Medulla oblongata (tissue), 1 donor: ENCODE results near the gene RCAN3.
A peak's percentile ranks its signal among the peaks of the same experiment; 100 is the strongest.
"Not testable (repeated sequence)": the region's sequence is repeated elsewhere in the genome, so short reads cannot be mapped to it uniquely, and the experiment has no call there.

Source experiments
- DNase-seq: peaks from one replicate; pipeline ENCODE4 v3.0.0-alpha.2; 2015; ENCODE audit errors: extremely low spot score

RCAN3 gene

DNA sequence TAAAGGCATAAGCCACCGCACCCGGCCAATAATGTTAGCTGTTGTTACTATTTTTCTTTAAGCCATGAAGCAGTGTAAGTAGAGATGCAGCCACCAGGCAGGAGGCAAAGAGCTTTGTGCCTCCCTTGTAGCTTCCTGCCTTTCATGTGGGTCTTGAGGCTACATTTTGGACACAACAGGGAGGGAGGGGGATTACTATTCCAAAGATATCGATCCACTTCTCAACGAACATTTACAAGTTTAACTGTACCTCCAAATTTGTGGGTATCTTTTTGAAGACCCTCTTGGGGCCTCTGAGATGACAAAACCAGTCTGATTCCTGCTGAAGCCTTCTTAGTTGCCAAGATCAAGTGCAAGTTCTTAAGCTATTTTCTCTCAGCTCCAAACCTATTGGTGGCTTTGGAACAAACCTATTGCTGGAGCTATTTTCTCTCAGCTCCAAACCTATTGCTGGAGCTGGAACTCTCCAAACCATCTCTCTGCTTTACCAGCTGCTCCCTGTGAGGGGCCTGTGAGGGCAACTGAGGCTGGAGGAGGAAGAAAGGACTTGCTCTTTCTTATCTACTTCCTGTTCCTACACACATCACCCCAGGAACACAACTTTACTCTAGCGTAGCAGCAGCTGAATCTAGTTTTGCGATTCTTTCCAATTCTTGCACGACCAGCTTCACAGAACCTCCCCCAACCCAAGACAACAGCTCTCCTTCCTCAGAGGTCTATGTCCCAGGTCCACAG is 16.1 kb upstream of the RCAN3 start:
- DNase-seq: no peak

DNA sequence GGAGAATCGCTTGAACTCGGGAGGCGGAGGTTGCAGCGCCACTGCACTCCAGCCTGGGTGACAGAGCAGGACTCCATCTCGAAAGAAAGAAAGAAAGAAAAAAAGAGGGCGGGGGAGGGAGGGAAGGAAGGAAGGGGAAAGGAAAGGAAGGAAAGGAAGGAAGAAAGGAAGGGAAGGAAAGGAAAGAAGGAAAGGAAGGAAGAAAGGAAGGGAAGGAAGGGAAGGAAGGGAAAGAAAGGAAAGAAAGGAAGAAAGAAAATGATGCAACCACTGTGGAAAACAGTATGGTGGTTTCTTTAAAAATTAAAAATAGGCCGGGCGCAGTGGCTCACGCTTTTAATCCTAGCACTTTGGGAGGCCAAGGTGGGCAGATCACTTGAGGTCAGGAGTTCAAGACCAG is 15.2 kb upstream of the RCAN3 start:
- no peak for DNase-seq

DNA sequence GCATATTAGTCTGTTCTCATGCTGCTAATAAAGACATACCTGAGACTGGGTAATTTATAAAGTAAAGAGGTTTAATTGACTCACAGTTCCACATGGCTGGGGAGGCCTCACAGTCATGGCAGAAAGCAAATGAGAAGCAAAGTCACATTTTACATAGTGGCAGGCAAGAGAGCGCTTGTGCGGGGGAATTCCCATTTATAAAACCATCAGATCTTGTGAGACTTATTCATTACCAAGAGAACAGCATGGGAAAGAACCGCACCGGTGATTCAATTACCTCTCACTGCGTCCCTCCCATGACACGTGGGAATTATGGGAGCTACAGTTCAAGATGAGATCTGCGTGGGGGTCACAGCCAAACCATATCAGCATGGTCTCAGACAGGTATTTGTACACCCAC is 14.5 kb upstream of the RCAN3 start:
- DNase-seq: not testable (repeated sequence)

DNA sequence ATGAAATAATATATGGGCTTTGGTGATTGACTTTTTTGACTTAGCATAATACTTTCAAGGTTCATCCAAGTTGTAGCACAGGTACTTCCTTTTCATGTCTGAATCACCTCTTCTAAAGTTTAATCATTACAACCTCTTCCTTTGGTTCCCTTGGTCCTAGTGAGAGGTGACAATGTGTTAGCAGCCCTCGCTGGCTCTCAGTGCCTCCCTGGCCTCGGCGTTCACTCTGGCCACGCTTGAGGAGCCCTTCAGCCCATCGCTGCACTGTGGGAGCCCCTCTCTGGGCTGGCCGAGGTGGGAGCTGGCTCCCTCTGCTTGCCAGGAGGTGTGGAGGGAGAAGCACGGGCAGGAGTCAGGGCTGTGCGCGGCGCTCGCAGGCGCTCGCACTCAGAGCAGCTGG is 13.0 kb upstream of the RCAN3 start:
- DNase-seq: no peak

DNA sequence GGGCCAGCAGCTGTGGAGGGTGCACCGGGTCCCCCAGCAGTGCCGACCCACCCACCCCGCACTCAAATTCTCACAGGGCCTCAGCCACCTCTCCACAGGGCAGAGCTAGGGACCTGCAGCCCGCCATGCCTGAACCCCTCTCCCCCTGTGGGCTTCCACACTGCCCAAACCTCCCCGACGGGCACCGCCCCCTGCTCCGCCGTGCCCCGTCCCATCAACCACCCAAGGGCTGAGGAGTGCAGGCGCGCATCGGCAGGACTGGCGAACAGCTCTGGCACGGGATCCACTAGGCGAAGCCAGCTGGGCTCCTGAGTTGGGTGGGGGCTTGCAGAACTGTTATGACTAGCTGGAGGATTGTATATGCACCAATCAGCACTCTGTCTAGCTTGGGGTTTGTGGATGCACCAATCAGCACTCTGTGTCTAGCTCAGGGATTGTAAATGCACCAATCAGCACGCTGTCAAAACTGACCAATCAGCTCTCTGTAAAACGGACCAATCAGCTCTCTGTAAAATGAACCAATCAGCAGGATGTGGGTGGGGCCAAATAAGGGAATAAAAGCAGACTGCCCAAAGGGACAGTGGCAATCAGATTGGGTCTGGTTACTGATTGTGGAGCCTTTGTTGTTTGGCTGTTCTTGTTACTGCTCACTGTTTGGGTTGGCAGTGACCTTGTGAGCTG is 12.4 kb upstream of the RCAN3 start:
- no peak for DNase-seq

DNA sequence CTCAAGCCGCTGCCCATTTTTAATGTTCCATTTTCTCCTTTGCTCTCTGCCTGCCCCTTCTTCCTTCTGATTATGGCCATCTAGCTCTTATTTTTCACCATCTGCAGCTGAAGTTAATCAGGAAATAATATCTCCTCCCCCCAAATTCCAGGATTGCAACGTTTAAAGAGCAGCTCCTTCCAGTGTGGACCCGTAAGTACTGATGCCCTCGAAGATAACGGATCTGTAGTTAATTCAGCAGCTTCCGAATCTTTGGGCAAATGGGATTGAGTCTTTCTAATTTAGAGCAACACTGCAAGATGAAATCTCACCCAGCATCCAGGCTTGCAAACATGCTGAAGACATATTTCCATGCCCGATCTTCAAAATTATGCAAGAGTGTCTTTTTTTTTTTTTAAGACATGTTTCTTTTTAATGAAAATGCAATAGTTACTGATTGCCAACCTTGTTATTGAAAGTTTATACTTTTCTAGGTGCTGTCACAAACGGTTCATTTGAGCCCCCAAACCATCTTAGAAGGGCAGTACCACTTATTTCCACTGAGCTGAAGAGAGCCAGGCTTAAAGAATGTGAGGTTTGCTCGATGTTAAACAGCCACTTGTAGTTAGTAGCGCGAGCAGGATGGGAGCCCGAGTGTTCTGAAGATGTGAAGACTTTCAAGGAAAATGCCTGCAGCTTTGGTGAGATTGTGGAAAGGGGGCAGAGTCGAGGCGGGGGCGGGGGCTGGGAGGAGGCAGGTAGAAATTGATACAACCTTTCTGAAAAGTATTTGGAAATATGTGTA is 10.9 kb upstream of the RCAN3 start:
- no peak for DNase-seq

DNA sequence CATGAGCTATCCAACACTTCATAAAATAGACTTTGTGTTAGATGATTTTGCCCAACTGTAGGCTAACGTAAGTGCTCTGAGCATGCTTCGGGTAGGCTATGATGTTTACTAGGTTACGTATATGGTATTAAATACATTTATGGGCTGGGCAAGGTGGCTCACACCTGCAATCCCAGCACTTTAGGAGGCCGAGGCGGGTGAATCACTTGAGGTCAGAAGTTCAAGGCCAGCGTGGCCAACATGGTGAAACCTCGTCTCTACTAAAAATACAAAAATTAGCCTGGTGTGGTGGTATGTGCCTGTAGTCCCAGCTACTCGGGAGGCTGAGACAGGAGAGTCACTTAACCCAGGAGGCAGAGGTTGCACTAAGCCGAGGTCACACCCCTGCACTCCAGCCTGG is 9.7 kb upstream of the RCAN3 start:
- DNase-seq: not testable (repeated sequence)

DNA sequence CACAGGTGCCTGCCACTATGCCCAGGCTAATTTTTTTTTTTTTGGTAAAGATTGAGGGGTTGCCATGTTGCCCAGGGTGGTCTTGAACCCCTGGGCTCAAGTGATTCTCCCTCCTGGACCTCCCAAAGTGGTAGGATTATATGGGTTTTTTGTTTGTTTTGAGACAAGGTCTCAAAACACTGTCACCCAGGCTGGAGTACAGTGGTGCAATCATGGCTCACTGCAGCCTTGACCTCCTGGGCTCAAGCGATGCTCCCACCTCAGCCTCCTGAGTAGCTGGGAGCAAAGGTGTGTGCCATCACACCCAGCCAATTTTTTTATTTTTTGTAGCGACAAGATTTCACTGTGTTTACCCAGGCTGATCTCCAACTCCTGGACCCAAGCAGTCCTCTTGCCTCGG is 8.9 kb upstream of the RCAN3 start:
- no peak for DNase-seq

DNA sequence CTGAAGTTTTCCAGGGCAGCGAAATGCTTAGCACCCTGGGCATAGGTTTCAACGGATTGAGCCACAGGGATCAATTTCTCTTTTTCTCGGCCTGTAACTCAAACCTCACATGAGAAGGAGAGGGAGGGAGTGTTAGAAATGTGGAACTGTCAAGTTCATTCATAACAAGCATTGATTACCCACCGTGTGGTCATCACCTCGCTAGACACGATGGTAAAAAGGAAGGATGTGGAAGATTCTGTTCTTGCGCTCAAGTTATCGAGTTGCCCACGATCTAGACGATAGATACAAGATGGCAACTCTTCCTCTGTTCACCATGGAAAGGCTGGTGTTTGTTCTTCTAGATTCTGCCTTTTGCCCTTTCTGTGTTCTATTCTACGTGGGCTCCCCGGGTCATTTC is 4.0 kb upstream of the RCAN3 start:
- no peak for DNase-seq

DNA sequence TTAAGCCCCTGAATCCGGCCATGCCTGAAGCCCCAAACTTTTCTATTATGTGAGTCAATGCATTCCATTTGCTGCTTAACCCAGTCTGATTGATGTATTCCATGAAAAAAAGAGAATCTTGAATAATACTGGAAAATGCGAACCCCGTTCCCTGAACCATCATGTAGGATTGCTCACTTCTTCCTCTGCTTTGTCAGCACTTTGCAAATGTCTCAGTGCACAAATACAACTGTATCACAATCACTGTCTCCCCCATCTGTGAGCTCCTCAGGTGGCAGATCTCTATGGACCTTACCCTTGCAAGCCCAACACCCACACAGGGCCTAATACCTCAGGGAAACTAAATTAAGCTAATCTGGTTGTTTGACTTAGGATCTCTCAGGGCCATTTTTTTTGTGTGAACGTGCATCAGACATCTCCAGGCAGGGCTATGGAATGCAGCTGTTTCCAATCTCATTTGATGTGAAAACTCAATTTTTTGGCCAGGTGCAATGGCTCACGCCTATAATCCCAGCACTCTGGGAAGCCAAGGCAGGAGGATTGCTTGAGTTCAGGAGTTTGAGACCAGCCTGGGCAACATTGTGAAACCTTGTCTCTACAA is 2.1 kb upstream of the RCAN3 start:
- DNase-seq: no peak

DNA sequence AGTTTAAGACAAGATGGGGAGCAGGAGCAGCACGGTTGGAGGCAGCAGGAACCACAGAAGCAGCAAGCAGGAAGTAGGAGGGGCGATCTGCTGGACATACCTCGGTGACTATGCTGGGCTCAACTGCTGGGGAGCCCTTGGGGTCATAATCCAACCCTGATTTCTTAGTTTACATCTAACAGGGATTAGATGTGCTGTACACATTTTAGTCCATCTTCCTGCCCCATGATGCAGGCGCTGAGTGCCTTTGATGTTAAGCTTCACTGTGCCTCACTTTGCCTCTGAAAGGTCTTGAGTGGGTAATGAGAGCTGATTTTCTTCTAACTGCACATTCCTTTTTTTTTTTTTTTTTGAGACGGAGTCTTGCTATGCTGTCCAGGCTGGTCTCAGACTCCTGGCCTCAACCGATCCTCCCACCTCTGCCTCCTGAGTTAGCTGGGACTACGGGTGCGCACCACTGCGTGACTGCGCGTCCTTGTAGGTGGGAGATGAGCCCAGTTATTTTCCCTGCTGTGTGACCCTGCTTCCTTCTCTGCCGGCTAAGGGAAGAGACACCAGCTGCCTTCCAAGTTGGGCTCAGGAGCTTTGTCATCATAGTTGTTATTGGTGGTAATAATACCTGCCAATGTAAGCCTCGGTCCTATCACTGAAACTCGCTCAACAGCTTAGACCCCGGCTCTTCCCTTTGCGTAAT is 1.1 kb upstream of the RCAN3 start:
- DNase-seq: peak; percentile 33

DNA sequence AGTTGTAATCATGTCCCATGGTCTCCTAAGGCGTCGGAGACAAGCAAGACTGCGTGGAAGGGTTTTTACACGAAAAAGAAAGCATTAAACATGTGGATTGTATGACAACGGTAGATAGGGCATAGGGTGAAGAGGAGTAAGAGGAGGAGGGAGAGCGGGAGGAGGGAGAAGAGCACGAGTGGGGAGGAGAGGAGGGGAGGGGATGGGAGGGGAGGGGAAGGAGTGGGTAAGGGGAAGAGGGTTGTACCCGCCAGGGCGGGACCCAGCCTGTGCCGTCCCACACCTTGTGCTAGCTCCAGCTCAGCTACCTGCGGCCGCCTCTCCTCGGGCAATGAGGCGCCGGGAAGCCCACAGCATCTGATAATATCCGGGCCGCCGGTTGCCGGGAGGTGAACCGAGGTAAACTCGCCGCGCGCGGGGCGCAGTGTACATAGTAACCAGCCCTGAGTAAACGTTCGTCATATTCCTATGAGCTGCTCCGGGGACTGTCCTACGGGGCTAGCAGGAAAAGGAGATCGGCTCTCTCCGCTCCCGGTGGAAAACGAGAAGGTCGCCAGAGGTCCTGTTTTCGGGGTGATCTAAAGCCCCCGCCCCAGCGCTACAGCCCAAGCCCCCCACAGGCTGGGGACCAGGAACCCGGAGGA is 449 bp upstream of the RCAN3 start:
- peak; percentile 46 for DNase-seq

DNA sequence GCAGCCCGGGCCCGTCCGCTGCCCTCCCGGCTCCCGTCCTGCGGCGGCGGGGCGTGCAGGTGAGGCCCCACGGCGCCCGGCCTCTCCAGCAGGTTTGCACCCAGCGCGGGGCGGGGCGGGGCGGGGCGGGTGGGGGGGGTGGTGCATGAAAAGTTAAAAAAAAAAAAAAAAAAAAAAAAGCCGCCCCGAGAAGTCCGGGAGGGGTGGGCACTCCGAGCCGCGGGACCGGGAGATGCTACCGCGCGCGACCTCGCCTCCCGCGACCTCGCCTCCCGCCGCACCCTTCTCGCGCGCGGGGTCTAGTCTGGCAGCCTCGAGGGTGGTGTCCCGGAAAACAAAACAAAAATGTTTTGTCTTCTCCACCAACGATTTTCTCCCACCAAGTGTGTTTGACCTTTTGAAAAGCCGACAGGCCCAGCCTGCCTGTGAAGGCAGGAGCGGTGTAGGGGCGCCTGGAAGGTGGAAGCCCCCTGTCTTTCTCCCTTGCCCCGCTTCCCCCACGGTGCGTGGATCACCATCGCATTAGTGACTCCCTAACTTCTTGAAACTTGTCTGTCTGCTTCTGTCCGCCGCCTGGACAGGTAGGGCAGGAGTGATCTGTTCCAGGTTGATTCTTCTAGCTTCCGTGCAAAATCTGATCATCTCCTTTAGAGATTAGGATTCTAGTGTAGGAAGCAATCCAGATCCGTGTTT is 569 bp downstream of the RCAN3 start:
- peak; percentile 16 for DNase-seq

DNA sequence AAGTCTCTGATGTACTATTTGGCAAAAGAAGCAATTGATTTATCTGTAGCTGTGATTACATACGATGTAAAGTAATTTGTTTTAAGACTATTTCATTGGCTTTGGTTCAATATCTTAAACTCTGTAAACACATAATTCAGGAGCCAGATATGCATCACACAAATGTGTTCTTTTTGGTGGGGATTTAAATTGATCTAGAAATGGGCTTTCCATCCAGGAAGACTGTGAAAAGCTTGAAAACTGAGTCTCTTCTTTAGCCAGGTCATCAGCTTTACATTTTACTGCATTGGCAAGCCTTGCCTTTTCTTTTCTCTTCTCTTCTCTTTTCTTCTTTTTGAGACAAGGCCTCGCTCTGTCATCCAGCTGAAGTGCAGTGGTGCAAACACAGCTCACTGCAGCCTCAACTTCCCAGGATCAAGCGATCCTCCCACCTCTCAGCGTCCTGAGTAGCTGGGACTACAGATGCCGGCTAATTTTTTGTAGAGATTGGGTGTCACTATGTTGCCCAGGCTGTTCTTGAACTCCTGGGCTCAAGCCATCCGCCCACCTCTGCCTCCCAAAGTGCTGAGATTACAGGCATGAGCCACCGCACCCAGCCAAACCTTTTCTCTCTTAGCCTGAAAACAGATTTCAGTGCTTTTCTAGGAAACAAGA is 1.4 kb downstream of the RCAN3 start:
- peak; percentile 22 for DNase-seq

DNA sequence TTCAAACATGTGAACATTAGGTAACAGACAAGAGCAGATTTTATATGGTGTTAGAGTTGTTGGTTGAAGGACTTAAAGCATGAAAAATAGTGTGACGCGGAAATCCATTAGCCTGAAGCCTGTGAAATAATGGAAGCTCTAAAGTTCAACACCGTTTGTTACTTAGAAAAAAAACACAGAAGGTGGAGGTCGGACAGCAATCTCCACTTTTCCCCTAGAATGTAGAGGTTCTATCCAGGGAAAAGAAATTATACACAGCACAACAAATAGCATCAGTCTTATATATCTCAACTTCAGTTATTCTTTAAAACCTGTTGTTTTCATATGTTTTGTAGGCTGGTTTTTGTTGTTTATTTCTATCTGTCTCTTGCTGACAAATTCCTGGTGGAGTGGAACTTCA is 1.9 kb downstream of the RCAN3 start:
- no peak for DNase-seq

DNA sequence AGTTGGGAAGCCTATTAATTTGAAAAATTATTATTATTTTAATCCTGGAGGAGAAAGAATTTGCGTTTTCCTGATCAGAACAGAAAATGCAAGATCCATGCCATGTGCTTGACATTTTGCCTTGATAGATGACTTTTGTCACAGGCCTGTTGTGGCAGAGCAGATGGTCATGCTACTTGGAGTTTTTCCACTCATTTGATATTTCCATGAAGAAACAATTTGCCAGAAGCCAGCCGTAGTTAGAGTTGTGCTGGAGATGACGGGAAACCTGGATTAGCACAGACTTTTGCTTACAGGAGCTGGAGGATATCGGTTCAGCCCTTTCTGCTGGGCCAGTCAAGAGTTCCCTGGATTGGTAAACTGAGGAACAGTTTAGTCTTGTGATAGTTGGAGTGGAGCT is 3.2 kb downstream of the RCAN3 start:
- peak; percentile 44 for DNase-seq

DNA sequence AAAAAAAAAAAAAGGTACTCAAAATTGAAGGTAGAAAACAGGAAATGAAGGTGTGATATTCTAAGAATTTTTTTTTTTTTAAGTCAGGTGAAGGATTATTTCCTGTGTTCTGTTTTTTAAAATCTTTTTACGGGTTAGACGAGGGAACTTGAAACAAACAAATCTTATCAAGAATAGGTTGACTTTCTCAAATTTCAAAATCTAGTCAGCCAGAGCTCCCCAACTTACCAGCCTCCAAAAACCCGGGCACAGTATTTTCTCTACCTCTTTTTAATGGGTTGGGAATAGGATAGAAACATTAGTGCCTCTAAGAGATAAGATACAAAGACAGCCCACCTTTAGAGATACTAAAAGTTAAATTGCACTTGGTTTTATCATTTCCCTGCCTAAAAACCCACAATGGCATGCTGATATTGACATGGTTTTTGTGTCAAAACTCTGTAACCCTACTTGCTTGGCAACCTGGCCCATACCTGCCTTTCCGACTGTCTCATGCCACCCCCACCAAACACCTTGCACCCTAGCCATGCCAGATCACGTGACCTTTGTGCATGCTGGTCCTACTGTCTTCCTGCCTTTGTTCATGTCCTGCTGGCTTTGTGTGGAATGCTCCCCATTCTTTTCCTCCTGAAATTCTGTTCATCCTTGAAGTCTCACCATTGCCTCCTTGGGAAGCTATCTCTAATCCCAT is 4.2 kb downstream of the RCAN3 start:
- no peak for DNase-seq

DNA sequence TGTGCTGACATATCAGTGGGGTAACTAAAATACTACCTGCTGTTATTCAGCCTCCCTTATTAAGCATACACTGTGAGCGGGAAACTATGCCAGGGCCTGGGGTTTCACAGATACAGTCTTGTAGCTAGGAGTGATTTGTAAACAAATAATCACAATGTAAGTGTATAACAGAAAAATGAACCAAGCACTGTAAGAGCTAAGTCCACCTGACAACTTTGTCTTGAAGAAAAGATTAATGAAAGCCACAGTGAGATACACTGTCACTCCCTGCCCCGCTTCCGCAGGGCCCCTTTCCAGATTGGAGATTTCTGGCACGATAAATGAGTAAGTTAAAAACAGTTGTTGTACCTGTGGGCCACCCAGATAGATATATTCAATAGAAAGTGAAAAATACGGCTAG is 4.8 kb downstream of the RCAN3 start:
- DNase-seq: no peak

DNA sequence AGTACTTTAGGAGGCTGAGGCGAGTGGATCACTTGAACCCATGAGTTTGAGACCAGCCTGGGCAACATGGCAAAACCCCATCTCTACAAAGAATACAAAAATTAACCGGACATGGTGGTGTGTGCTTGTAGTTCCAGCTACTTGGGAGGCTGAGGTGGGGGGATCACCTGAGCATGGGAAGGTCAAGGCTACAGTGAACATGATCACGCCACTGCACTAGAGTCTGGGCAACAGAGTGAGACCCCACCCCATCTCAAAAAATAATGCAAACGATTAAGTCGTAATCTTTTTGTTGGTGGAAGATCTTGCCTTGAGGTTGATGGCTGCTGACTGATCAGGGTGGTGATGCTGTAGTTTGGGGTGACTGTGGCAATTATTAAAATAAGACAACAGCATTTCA is 6.3 kb downstream of the RCAN3 start:
- no peak for DNase-seq

DNA sequence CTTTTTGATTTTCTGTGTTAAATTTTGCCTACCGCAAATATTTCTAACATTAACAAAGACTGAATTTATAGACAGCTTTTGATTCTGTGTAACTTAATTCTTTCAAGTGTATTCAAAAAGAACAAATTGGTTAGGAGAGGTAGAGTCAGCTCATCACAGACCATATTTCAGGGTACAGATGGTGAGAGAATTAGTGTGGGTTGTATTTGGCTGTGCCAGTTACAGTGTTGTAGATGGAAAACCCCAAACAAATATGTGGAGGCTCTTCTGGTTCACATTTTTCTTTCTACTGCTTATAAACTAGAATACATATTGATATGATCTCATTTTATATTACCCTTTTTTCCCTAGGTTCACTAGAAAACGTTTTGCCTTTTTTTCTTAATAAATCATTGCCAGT is 11.1 kb downstream of the RCAN3 start:
- DNase-seq: no peak
